Measurements from ENCODE around the gene YTHDC1.

Gene YTHDC1

GRCh38 chr4:68359508-68359907 is 9.6 kb upstream of the YTHDC1 start:
- no peak for DNase-seq (ENCODE audit: low read depth in 2 of 2)

GRCh38 chr4:68358988-68359387 is 9.1 kb upstream of the YTHDC1 start:
- DNase-seq (ENCODE audit: low read depth in 2 of 2), result no peak

GRCh38 chr4:68352791-68353190 is 2.9 kb upstream of the YTHDC1 start:
- DNase-seq (ENCODE audit: low read depth in 2 of 2), result no peak

- DNase-seq (ENCODE audit: low read depth in 2 of 2), result no peak
These were observed 626 bp downstream of the YTHDC1 start for GRCh38 chr4:68349279-68349648.

GRCh38 chr4:68348577-68348976 is 1.3 kb downstream of the YTHDC1 start:
- no peak for DNase-seq (ENCODE audit: low read depth in 2 of 2)

GRCh38 chr4:68347845-68348244 is 2.0 kb downstream of the YTHDC1 start:
- no peak for DNase-seq (ENCODE audit: low read depth in 2 of 2)

GRCh38 chr4:68346461-68346860 is 3.4 kb downstream of the YTHDC1 start:
- no peak for DNase-seq (ENCODE audit: low read depth in 2 of 2)

- no peak for DNase-seq (ENCODE audit: low read depth in 2 of 2)
These were observed 5.1 kb downstream of the YTHDC1 start for GRCh38 chr4:68344785-68345184.

- no peak for DNase-seq (ENCODE audit: low read depth in 2 of 2)
These were observed 5.8 kb downstream of the YTHDC1 start for GRCh38 chr4:68344049-68344448.

GRCh38 chr4:68342134-68342533 is 7.8 kb downstream of the YTHDC1 start:
- no peak for DNase-seq (ENCODE audit: low read depth in 2 of 2)

- DNase-seq (ENCODE audit: low read depth in 2 of 2), result no peak
These were observed 11.3 kb downstream of the YTHDC1 start for GRCh38 chr4:68338625-68339024.

- DNase-seq (ENCODE audit: low read depth in 2 of 2), result no peak
These were observed 12.4 kb downstream of the YTHDC1 start for GRCh38 chr4:68337522-68337921.

- no peak for DNase-seq (ENCODE audit: low read depth in 2 of 2)
These were observed 12.9 kb downstream of the YTHDC1 start for GRCh38 chr4:68337004-68337403.

- no peak for DNase-seq (ENCODE audit: low read depth in 2 of 2)
These were observed 13.4 kb downstream of the YTHDC1 start for GRCh38 chr4:68336530-68336929.

- no peak for DNase-seq (ENCODE audit: low read depth in 2 of 2)
These were observed 23.7 kb downstream of the YTHDC1 start for GRCh38 chr4:68326141-68326540.

- DNase-seq (ENCODE audit: low read depth in 2 of 2), result no peak
These were observed 25.2 kb downstream of the YTHDC1 start for GRCh38 chr4:68324519-68325262.

- no peak for DNase-seq (ENCODE audit: low read depth in 2 of 2)
These were observed 30.9 kb downstream of the YTHDC1 start for GRCh38 chr4:68319040-68319439.

- DNase-seq (ENCODE audit: low read depth in 2 of 2), result no peak
These were observed 33.5 kb downstream of the YTHDC1 start for GRCh38 chr4:68316193-68316969.

GRCh38 chr4:68310651-68311247 is 39.1 kb downstream of the YTHDC1 start:
- no peak for DNase-seq (ENCODE audit: low read depth in 2 of 2)

GRCh38 chr4:68304731-68305130 is 45.2 kb downstream of the YTHDC1 start:
- no peak for DNase-seq (ENCODE audit: low read depth in 2 of 2)

- DNase-seq (ENCODE audit: low read depth in 2 of 2), result no peak
These were observed 50.1 kb downstream of the YTHDC1 start for GRCh38 chr4:68299492-68300457.

GRCh38 chr4:68297137-68297536 is 52.8 kb downstream of the YTHDC1 start:
- DNase-seq (ENCODE audit: low read depth in 2 of 2), result no peak

Data from stimulated activated CD8-positive, alpha-beta memory T cell treated with anti-CD3 and anti-CD28 coated beads, Interleukin-15, amount 100 ng/mL, for 4 hours (primary cell).